K562 (cell line): Measurements from ENCODE around the gene KRTAP29-1. TPM values are rescaled to one million over a fixed set of nuclear protein-coding genes. Genes with fewer than 3 reads are reported as not detected.

Source experiments
- ATAC-seq: fragments of 200-7000 bp; cut with Tn5 transposase; 3 replicates; pipeline ENCODE4 v1.9.1; 2020; ENCODE audit warnings: moderate library complexity
- BruUV-seq: library from RNA; stranded (reverse); fragments of 400-500 nt; replicated peaks from 2 replicates; lab custom pipeline; 2021; lab: Mats Ljungman, UMichigan
- CTCF ChIA-PET: fragments of 300-600 bp; formaldehyde crosslinking; extraction: SDS; loops from one replicate; lab custom pipeline; 2021; ENCODE audit warnings: low intra/inter-chr PET ratio; lab: Yijun Ruan, JAX
- POLR2A ChIA-PET: fragments of 300-600, 350-650 bp; sonication (Branson Sonifier 250); formaldehyde crosslinking; extraction: SDS; loops from one replicate; lab custom pipeline; 2021; ENCODE audit warnings: antibody characterized with exemption, inconsistent platforms; lab: Yijun Ruan, JAX
- DNase-seq, 4 experiments: peaks; one replicate each; pipeline versions ENCODE4 v3.0.0 to v3.0.0-alpha.2; 2011 to 2018; ENCODE audit warnings: low spot score in 3 of 4, mixed read lengths in 3 of 4; ENCODE audit errors: extremely low read depth in 1 of 4
- FAIRE-seq: peaks from 2 replicates; lab custom pipeline; 2011; peaks lifted over from hg19 to GRCh38; lab: Jason Lieb, UNC
- H2AFZ ChIP-seq: 2 replicates; pipeline ENCODE4 v1.6.0; 2011; ENCODE audit warnings: low read depth, low read length, control low read depth, inconsistent platforms
- H3K27ac ChIP-seq: fragments of 200-600 bp; 3 replicates; pipeline ENCODE4 v1.8.0; 2011; ENCODE audit warnings: low read depth, mild to moderate bottlenecking, control low read depth, inconsistent platforms, low read length, moderate library complexity, mixed read lengths; ENCODE audit errors: extremely low read depth
- H3K27me3 ChIP-seq, 2 experiments: fragments of 300-600 bp in 1 of 2; 2 replicates in 1 of 2; 3 replicates in 1 of 2; pipeline versions ENCODE4 v1.6.0 to v1.8.0; 2011; ENCODE audit warnings: inconsistent platforms in 2 of 2, low read length in 2 of 2, mild to moderate bottlenecking in 1 of 2, mixed read lengths in 1 of 2, moderate library complexity in 1 of 2; ENCODE audit not compliant: control insufficient read depth in 2 of 2, insufficient read depth in 2 of 2
- H3K36me3 ChIP-seq: fragments of 300-600 bp; 3 replicates; pipeline ENCODE4 v1.8.0; 2011; ENCODE audit warnings: mild to moderate bottlenecking, low read length, inconsistent platforms; ENCODE audit not compliant: control insufficient read depth, insufficient read depth
- H3K4me1 ChIP-seq, 2 experiments: fragments of 200-600 bp in 1 of 2; replicated peaks in 1 of 2; 2 replicates in 1 of 2; 3 replicates in 1 of 2; pipeline versions ENCODE4 v1.5.1 to v1.8.0; 2011; ENCODE audit warnings: inconsistent platforms in 2 of 2, low read length in 2 of 2, mild to moderate bottlenecking in 1 of 2, mixed read lengths in 1 of 2, moderate library complexity in 1 of 2; ENCODE audit not compliant: control insufficient read depth in 2 of 2, insufficient read depth in 2 of 2
- H3K4me2 ChIP-seq: 2 replicates; pipeline ENCODE4 v1.6.1; 2011; ENCODE audit warnings: low read length, control low read depth, inconsistent platforms, mixed read lengths; ENCODE audit not compliant: insufficient read depth
- H3K4me3 ChIP-seq: fragments of 200-600 bp; sonication (generic), shearing (Covaris generic); 2 replicates; pipeline ENCODE4 v1.5.1; 2016; ENCODE audit warnings: control low read depth, inconsistent platforms
- H3K79me2 ChIP-seq: fragments of 200-600 bp; 3 replicates; pipeline ENCODE4 v1.8.0; 2011; ENCODE audit warnings: low read length, inconsistent platforms; ENCODE audit not compliant: control insufficient read depth, insufficient read depth
- H3K9ac ChIP-seq, 2 experiments: 2 replicates each; pipeline versions ENCODE4 v1.6.0 to v1.6.1; 2011; ENCODE audit warnings: low read depth in 2 of 2, low read length in 2 of 2, control low read depth in 1 of 2, inconsistent platforms in 1 of 2, mild to moderate bottlenecking in 1 of 2, mixed read lengths in 1 of 2; ENCODE audit not compliant: insufficient read depth in 1 of 2
- H3K9me1 ChIP-seq: one replicate; pipeline ENCODE4 v1.6.0; 2011; ENCODE audit warnings: inconsistent platforms, mild to moderate bottlenecking, low read length, moderate library complexity; ENCODE audit not compliant: control insufficient read depth, insufficient read depth
- H3K9me3 ChIP-seq: replicated peaks from 2 replicates; pipeline ENCODE4 v1.5.1; 2011; ENCODE audit warnings: low read depth, low read length, inconsistent platforms; ENCODE audit not compliant: control insufficient read depth, insufficient read depth
- H4K20me1 ChIP-seq: replicated peaks from 2 replicates; pipeline ENCODE4 v1.6.1; 2011; ENCODE audit warnings: low read length, inconsistent platforms, mixed read lengths; ENCODE audit not compliant: control insufficient read depth, insufficient read depth
- ARID2 ChIP-seq: fragments of 450-650 bp; IDR thresholded peaks from 2 replicates; pipeline ENCODE4 v1.6.1; 2017; ENCODE audit warnings: antibody characterized with exemption, mild to moderate bottlenecking
- ATF1 ChIP-seq, 2 experiments: fragments of 450-650 bp in 1 of 2; IDR thresholded peaks; 2 replicates each; pipeline ENCODE4 v1.6.1; 2016; ENCODE audit warnings: missing compliant biosample characterization in 1 of 2, missing genetic modification characterization in 1 of 2
- E2F8 ChIP-seq: fragments of 450-650 bp; IDR thresholded peaks from 2 replicates; pipeline ENCODE4 v1.7.1; 2018; ENCODE audit warnings: mild to moderate bottlenecking, low read depth; ENCODE audit not compliant: partially characterized antibody
- ELF2 ChIP-seq: fragments of 250-450 bp; sonication (Bioruptor Pico); IDR thresholded peaks from 2 replicates; pipeline ENCODE4 v1.5.0; 2021; ENCODE audit warnings: mild to moderate bottlenecking
- ERF ChIP-seq: fragments of 450-650 bp; formaldehyde crosslinking; IDR thresholded peaks from 2 replicates; pipeline ENCODE4 v1.4.0; 2020; ENCODE audit warnings: mild to moderate bottlenecking, mixed read lengths
- ETV1 ChIP-seq: fragments of 450-650 bp; conservative IDR thresholded peaks from 2 replicates; pipeline ENCODE4 v1.6.1; 2016; ENCODE audit warnings: missing genetic modification characterization, control low read depth, low read depth, missing compliant biosample characterization
- KAT2B ChIP-seq: IDR thresholded peaks from one replicate; pipeline ENCODE4 v1.6.1; 2012; ENCODE audit warnings: low read depth, mild to moderate bottlenecking, control low read depth, inconsistent platforms, low read length, moderate library complexity
- MAFF ChIP-seq: IDR thresholded peaks from 2 replicates; pipeline ENCODE4 v1.6.1; 2012; ENCODE audit warnings: low read length, improper control_type of control experiment
- MTA1 ChIP-seq: fragments of 450-650 bp; IDR thresholded peaks from 2 replicates; pipeline ENCODE4 v1.6.1; 2017; ENCODE audit warnings: borderline replicate concordance
- NEUROD1 ChIP-seq: fragments of 150-350 bp; IDR thresholded peaks from 2 replicates; pipeline ENCODE4 v1.6.1; 2014; ENCODE audit warnings: borderline replicate concordance, low read length, low read depth; ENCODE audit not compliant: partially characterized antibody
- NFATC3 ChIP-seq: fragments of 450-650 bp; IDR thresholded peaks from 2 replicates; pipeline ENCODE4 v1.6.1; 2017; ENCODE audit warnings: mild to moderate bottlenecking
- NFIC ChIP-seq: fragments of 450-650 bp; IDR thresholded peaks from 2 replicates; pipeline ENCODE4 v1.6.1; 2017; ENCODE audit warnings: mild to moderate bottlenecking, inconsistent platforms
- SMARCB1 ChIP-seq: IDR thresholded peaks from 2 replicates; pipeline ENCODE4 v1.6.1; 2011; ENCODE audit warnings: improper control_type of control experiment, low read depth; ENCODE audit not compliant: insufficient read length
- SREBF1 ChIP-seq: fragments of 150-350 bp; IDR thresholded peaks from 2 replicates; pipeline ENCODE4 v1.6.1; 2014; ENCODE audit warnings: antibody characterized with exemption, low read depth, low read length, borderline replicate concordance
- ZNF324 ChIP-seq: fragments of 250-450 bp; sonication (Bioruptor Pico); IDR thresholded peaks from 2 replicates; pipeline ENCODE4 v1.4.0; 2020; ENCODE audit warnings: mild to moderate bottlenecking
- WGBS: fragments of 100-300 bp; shearing (Covaris generic); methylation state at CpG from one replicate; pipeline ENCODE4 v1.1.6; 2016; ENCODE audit warnings: low coverage, mixed read lengths; ENCODE audit not compliant: insufficient coverage; ENCODE audit errors: missing lambda C conversion rate; 5-methylcytosine and 5-hydroxymethylcytosine counted together
- in situ Hi-C: fragments of 300-500 bp; cut with MboI; formaldehyde crosslinking; loops from 4 replicates; pipeline ENCODE4 v1.15.0; 2018; ENCODE audit warnings: inconsistent platforms, mixed read lengths
- intact Hi-C: fragments of 100-400 bp; cut with micrococcal nuclease; formaldehyde crosslinking; loops from 2 replicates; pipeline ENCODE4 v1.14.2; 2022
- polyA plus RNA-seq, 8 experiments: library from polyadenylated mRNA; depleted of rRNA in 4 of 8; stranded (reverse) in 5 of 8; unstranded in 3 of 8; fragments of >200 nt; fragmentation: Nextera tagmentation in 2 of 8; fragmentation: Illumina TruSeq in 1 of 8; extraction: Ambion mirVana in 2 of 8; extraction: Trizol in 1 of 8; gene quantifications; 2 replicates each; pipeline versions ENCODE4 v1.2.1 to v1.2.3, GENCODE V29; 2011 to 2014; ENCODE audit warnings: inconsistent platforms in 1 of 8, missing spikeins in 1 of 8
- total RNA-seq, 7 experiments: library from RNA; depleted of rRNA in 6 of 7; stranded (reverse); fragments of >200 nt in 6 of 7; fragmentation: Illumina TruSeq in 2 of 7; extraction: Trizol in 2 of 7; gene quantifications; 2 replicates each; pipeline versions ENCODE4 v1.2.1 to v1.2.3, GENCODE V29; 2011 to 2021; ENCODE audit warnings: low replicate concordance in 1 of 7

KRTAP29-1 gene
- total and polyA plus RNA-seq, 9 of the 15 experiments (the other 6 are each of a cell fraction or from before 2014, with no cell fraction given), result not detected

- BruUV-seq, result no TSS peak
- peaks cover 17 to 33% of the 10 kb centered on the region in 2 experiments; a peak in 4 of 5 replicates for H3K27me3 ChIP-seq
- in situ Hi-C loops (no loop called here), intact Hi-C loops (no loop called here)
- no peaks in the 10 kb centered on the region for H4K20me1 ChIP-seq
- no peak overlapping the region for H3K4me2 ChIP-seq
- no peak overlapping the region for H3K4me3 ChIP-seq
- H3K9me3 ChIP-seq, result no peaks in the 10 kb centered on the region
- ATAC-seq, result no peak
- POLR2A ChIA-PET, result no interaction called here
- H3K27ac ChIP-seq, result no peak overlapping the region
- no peaks in the 10 kb centered on the region for H3K36me3 ChIP-seq
- no peak overlapping the region for H2AFZ ChIP-seq
- no peak for DNase-seq
- 0% methylated on average over 1 of the region's 1 CpG for WGBS
- CTCF ChIA-PET, result no interaction called here
- no peak for TF ChIP-seq NEUROD1
- TF ChIP-seq MTA1, result no peak
- TF ChIP-seq ATF1 (CRISPR knock-in tag; IDR thresholded peaks at IDR 0.05), result no peak
- TF ChIP-seq ATF1 (tag; IDR thresholded peaks at IDR 0.05), result no peak
- TF ChIP-seq ARID2, result no peak
- no peak for TF ChIP-seq NFATC3
- no peak for TF ChIP-seq E2F8
- no peak for TF ChIP-seq ERF (CRISPR knock-in tag)
- no peak for TF ChIP-seq SREBF1
- no peak for TF ChIP-seq ELF2 (CRISPR knock-in tag)
- TF ChIP-seq MAFF, result no peak
- no peak for TF ChIP-seq NFIC
- TF ChIP-seq KAT2B, result no peak
- TF ChIP-seq ZNF324 (CRISPR knock-in tag), result no peak
- no peak for TF ChIP-seq SMARCB1
- TF ChIP-seq ETV1, result no peak
- no peaks in the 10 kb centered on the region for H3K9me1 ChIP-seq
- H3K4me1 ChIP-seq, result peaks cover 0 to 3% of the 10 kb centered on the region in 2 experiments; a peak in 2 of 5 replicates
- no peak overlapping the region for H3K9ac ChIP-seq
- no peaks in the 10 kb centered on the region for H3K79me2 ChIP-seq
- no peak for FAIRE-seq
Measured at GRCh38 chr17:41311111-41311510, 8.5 kb upstream of the KRTAP29-1 start.
